Measurements from ENCODE around the gene CENPN.

DNA sequence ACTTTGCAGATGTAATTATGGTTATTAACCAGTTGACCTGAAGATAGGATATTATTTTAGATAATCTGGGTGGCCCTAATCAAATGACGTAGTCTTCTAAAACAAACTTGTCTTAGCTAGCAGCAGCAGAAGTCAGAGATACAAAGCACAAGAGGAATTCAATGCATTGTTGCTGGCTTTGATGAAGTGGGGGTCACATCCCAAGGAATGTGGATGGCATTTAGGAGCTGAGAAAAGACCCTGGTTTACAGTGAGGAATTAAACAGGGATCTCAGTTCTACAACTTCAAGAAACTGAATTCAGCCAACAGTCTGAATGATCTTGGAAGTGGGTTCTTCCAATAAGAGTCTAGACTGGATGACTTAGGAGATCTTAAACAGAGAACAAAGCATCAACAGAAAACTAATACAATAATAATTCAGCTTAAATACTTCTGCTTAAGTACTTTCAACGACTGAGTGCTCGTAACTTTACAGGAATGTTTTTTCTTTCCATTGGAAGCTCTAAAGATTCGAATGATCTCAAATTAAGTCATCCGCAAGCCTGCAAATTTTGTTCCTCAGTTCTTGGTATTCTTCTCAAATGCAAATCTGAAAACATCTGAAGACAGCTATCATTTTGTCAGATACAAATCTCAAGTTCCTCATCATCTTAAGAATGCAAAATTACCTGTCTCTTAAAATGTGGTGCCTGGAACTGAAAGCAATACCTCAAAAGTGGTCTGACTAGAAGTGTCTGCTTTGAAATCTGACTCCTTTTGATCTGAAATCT lies 66.7 kb downstream of the CENPN start:
- TF ChIP-seq POLR2A (IDR thresholded peaks at IDR 0.05) = no peak
- TF ChIP-seq, protein P1, sequence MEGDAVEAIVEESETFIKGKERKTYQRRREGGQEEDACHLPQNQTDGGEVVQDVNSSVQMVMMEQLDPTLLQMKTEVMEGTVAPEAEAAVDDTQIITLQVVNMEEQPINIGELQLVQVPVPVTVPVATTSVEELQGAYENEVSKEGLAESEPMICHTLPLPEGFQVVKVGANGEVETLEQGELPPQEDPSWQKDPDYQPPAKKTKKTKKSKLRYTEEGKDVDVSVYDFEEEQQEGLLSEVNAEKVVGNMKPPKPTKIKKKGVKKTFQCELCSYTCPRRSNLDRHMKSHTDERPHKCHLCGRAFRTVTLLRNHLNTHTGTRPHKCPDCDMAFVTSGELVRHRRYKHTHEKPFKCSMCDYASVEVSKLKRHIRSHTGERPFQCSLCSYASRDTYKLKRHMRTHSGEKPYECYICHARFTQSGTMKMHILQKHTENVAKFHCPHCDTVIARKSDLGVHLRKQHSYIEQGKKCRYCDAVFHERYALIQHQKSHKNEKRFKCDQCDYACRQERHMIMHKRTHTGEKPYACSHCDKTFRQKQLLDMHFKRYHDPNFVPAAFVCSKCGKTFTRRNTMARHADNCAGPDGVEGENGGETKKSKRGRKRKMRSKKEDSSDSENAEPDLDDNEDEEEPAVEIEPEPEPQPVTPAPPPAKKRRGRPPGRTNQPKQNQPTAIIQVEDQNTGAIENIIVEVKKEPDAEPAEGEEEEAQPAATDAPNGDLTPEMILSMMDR (IDR thresholded peaks at IDR 0.05) = no peak
